AG04449 (cell line): ENCODE data around the gene ASB11.
"Not testable (repeated sequence)": the region's sequence is repeated elsewhere in the genome, so short reads cannot be mapped to it uniquely, and the experiment has no call there.

Experiments
- CTCF ChIA-PET: fragments of 350-600 bp; formaldehyde crosslinking; extraction: SDS; loops from one replicate; lab custom pipeline; 2021; ENCODE audit warnings: antibody characterized with exemption; lab: Yijun Ruan, JAX
- POLR2A ChIA-PET: fragments of 400-600, 350-600 bp; formaldehyde crosslinking; extraction: SDS; loops from one replicate; lab custom pipeline; 2020; ENCODE audit warnings: antibody characterized with exemption, inconsistent platforms; lab: Yijun Ruan, JAX
- DNase-seq: peaks from one replicate; pipeline ENCODE4 v3.0.0-alpha.2; 2010; ENCODE audit warnings: low read depth, low spot score
- H3K4me3 ChIP-seq: 2 replicates; pipeline ENCODE4 v1.5.1; 2011; ENCODE audit warnings: low read depth, mild to moderate bottlenecking, control low read depth, low read length
- TF ChIP-seq, protein P1 (sequence below): IDR thresholded peaks from one replicate; pipeline ENCODE4 v1.5.1; 2011; ENCODE audit warnings: mild to moderate bottlenecking, moderate library complexity, low read length, control low read depth, inconsistent platforms; ENCODE audit not compliant: insufficient read depth; ENCODE audit errors: missing control alignments

ASB11 gene

DNA sequence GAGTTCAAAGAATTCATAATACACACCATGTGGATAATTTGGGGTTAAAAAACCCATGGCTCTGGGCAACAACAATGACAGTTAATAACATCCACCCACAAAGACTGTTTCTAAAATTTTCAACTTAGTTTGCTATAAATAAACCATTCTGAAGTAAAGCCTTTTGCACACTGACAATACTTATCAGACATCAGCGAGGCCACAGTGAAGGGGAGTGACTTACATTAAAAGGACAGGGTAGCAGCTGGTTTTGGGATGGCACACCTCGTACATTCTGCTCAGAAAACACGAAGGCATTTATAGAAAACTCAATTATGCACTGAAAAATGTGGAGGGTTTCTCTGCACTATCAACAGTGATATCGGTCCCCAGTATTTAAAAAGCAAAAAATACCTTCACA lies 4.9 kb upstream of the ASB11 start:
- no peak for DNase-seq
- TF ChIP-seq, protein P1, sequence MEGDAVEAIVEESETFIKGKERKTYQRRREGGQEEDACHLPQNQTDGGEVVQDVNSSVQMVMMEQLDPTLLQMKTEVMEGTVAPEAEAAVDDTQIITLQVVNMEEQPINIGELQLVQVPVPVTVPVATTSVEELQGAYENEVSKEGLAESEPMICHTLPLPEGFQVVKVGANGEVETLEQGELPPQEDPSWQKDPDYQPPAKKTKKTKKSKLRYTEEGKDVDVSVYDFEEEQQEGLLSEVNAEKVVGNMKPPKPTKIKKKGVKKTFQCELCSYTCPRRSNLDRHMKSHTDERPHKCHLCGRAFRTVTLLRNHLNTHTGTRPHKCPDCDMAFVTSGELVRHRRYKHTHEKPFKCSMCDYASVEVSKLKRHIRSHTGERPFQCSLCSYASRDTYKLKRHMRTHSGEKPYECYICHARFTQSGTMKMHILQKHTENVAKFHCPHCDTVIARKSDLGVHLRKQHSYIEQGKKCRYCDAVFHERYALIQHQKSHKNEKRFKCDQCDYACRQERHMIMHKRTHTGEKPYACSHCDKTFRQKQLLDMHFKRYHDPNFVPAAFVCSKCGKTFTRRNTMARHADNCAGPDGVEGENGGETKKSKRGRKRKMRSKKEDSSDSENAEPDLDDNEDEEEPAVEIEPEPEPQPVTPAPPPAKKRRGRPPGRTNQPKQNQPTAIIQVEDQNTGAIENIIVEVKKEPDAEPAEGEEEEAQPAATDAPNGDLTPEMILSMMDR, result no peak
- POLR2A ChIA-PET, result no interaction called here

DNA sequence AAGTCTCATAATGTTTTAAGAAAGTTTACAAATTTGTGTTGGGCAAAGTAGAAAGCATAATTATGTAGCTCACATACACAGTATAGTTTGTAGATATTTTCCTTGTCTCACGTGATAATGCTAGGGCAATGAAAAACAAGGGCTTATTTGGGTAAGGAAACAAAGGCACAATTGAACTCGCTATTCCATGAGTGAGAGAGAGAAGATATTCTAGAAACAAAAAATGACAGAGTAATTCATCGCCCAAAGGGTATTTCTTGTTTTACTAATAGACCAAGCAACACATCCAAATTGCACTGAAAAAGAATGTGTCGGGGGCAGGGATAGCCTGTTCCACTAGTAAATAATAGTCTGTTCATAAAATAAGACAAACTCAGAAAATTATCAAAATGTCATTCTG lies 3.6 kb upstream of the ASB11 start:
- TF ChIP-seq, protein P1, result no peak
- CTCF ChIA-PET, result no interaction called here
- POLR2A ChIA-PET, result no interaction called here
- no peak overlapping the region for H3K4me3 ChIP-seq
- DNase-seq, result no peak

More for the DNA sequence above, 4.9 kb upstream of the ASB11 start:
- H3K4me3 ChIP-seq, result no peak overlapping the region
- CTCF ChIA-PET, result no interaction called here

DNA sequence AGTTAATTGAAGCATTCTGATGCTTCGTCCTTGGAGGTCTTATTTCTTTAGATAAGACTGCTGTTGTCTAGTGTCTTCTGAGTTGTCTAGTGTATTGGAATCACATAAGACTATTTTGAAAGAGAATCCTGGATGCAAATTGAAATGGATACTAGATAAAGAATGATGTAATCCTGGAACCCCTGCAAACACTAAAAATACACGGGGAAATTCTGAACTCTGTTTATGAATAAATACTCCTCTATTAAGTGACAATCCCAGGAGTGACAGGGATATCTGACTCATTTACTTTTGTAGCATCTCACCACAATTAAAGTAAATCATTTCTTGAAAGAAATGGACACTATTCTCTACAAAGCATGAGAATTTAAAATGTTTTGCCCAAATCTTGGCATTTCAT lies 968 bp downstream of the ASB11 start:
- CTCF ChIA-PET, result no interaction called here
- H3K4me3 ChIP-seq, result no peak overlapping the region
- no peak for DNase-seq
- POLR2A ChIA-PET, result no interaction called here
- TF ChIP-seq, protein P1, result no peak

DNA sequence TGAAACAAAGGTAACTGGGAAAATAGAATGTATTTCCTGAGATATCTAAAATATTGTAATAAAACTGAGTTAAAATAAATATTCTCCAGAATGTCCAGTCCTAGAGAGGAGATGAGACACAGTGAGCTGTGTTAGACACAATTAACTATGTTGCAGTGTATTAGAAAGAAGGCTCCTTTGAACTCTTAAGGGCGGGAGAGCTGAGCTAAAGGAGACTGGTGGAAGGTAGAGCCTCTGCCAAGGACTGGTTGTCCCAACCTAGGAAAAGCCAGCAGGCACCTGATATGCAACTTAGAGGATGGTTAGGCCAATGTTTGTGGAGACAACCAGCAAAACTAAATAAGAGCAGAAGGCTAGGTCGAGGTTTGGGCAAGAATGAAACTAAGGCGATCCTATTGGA lies 4.3 kb downstream of the ASB11 start:
- CTCF ChIA-PET, result interaction anchor here (1.9 kb wide), 1 partner anchor 11 kb away, joined by 9 read pairs; no protein-coding TSS in a partner anchor
- no peak overlapping the region for H3K4me3 ChIP-seq
- DNase-seq, result no peak
- POLR2A ChIA-PET, result no interaction called here
- TF ChIP-seq, protein P1, result no peak

DNA sequence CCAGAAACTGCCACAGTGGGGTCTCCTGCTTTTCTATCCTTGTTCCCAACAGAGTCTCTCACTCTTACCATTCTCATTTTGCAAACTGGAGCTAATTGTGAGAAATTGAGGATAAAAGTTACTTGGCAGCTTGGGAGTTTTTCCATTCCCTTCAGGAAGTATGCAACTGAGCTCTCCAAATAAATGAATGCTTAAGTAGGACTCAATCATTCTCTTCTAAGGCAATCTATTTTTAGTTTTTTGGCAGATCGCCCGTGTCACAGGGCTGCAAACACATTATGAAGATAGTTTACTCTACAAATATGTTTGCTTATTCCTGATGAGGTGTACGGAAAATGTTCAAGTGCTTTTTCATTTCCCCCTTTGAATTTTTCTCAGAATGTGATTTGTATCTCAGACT lies 5.3 kb downstream of the ASB11 start:
- TF ChIP-seq, protein P1, result no peak
- CTCF ChIA-PET, result no interaction called here
- POLR2A ChIA-PET, result no interaction called here
- H3K4me3 ChIP-seq, result no peak overlapping the region
- DNase-seq, result no peak

DNA sequence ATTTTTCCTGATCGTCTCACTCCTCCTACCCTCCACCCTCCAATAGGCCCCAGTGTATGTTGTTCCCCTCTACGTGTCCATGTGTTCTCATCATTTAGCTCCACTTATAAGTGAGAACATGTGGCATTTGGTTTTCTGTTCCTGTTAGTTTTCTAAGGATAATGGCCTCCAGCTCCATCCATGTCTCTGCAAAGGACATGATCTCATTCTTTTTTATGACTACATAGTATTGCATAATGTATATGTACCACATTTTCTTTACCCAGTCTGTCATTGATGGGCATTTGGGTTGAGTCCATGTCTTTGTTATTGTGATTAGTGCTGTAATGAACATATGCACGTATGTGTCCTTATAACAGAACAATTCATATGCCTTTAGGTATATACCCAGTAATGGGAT lies 9.5 kb downstream of the ASB11 start:
- POLR2A ChIA-PET, DNase-seq, H3K4me3 ChIP-seq, CTCF ChIA-PET: not testable (repeated sequence)

DNA sequence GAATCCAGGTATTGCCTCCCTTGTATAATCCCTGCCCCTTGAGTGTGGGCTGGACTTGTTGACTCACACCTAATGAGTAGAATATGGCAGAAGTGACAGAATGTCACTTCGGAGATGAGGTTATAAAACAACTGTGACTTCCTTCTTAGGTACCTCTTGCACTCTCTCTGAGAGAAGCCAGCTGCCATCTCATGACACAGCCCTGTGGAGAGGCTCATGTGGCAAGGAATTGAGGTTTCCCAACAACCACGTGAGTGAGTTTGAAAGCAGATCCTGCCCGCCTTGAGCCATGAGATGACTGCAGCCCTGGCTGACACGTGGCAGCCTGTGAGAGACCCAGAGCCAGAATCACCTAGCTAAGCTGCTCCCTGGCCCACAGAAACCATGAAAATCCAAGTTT lies 13.5 kb downstream of the ASB11 start:
- TF ChIP-seq, protein P1, result no peak
- ChIA-PET POLR2A (no interaction called here), CTCF (no interaction called here)
- H3K4me3 ChIP-seq, result no peak overlapping the region
- DNase-seq, result no peak
